DND-41 (cell line): ENCODE measurements around the gene SULT1A1.

Source experiments
- ATAC-seq: fragments of 200-7000 bp; cut with Tn5 transposase; 3 replicates; pipeline ENCODE4 v1.9.1; 2021; ENCODE audit warnings: low read depth; ENCODE audit not compliant: insufficient read depth
- DNase-seq: peaks from one replicate; pipeline ENCODE4 v3.0.0-alpha.2; 2020
- H2AFZ ChIP-seq: 2 replicates; pipeline ENCODE4 v1.6.0; 2012; ENCODE audit warnings: low read depth, low read length
- H3K27ac ChIP-seq: 2 replicates; pipeline ENCODE4 v1.5.1; 2012; ENCODE audit warnings: low read length, inconsistent platforms
- H3K27me3 ChIP-seq: fragments of 200-600 bp; sonication (generic); 2 replicates; pipeline ENCODE4 v1.6.0; 2012; ENCODE audit warnings: low read length, mild to moderate bottlenecking, inconsistent platforms; ENCODE audit not compliant: insufficient read depth, poor library complexity
- H3K36me3 ChIP-seq: 2 replicates; pipeline ENCODE4 v1.5.1; 2012; ENCODE audit warnings: low read length, inconsistent platforms; ENCODE audit not compliant: insufficient read depth
- H3K4me1 ChIP-seq: 2 replicates; pipeline ENCODE4 v1.5.1; 2012; ENCODE audit warnings: mild to moderate bottlenecking, low read length; ENCODE audit not compliant: insufficient read depth
- H3K4me2 ChIP-seq: 2 replicates; pipeline ENCODE4 v1.6.0; 2012; ENCODE audit warnings: mild to moderate bottlenecking, moderate library complexity, low read length, inconsistent platforms; ENCODE audit not compliant: insufficient read depth
- H3K4me3 ChIP-seq, 2 experiments: fragments of 200-600 bp in 1 of 2; shearing (Covaris generic) in 1 of 2; 2 replicates each; pipeline ENCODE4 v1.5.1; 2012 to 2016; ENCODE audit warnings: inconsistent platforms in 2 of 2, low read length in 2 of 2, mild to moderate bottlenecking in 2 of 2, low read depth in 1 of 2, moderate library complexity in 1 of 2
- H3K79me2 ChIP-seq: 2 replicates; pipeline ENCODE4 v1.6.0; 2012; ENCODE audit warnings: low read length, inconsistent platforms; ENCODE audit not compliant: insufficient read depth
- H3K9ac ChIP-seq: 2 replicates; pipeline ENCODE4 v1.6.0; 2012; ENCODE audit warnings: low read depth, mild to moderate bottlenecking, inconsistent platforms, low read length, moderate library complexity
- H3K9me3 ChIP-seq: 2 replicates; pipeline ENCODE4 v1.5.1; 2012; ENCODE audit warnings: low read length, moderate library complexity, mild to moderate bottlenecking, inconsistent platforms; ENCODE audit not compliant: insufficient read depth, severe bottlenecking
- H4K20me1 ChIP-seq: 2 replicates; pipeline ENCODE4 v1.6.0; 2012; ENCODE audit warnings: low read length; ENCODE audit not compliant: insufficient read depth
- CTCF ChIP-seq: IDR thresholded peaks from 2 replicates; pipeline ENCODE4 v1.5.1; 2012; ENCODE audit warnings: borderline replicate concordance, low read length, moderate library complexity, mild to moderate bottlenecking; ENCODE audit not compliant: poor library complexity, severe bottlenecking; ENCODE audit errors: extremely low read depth
- EZH2 ChIP-seq: IDR thresholded peaks from 3 replicates; pipeline ENCODE4 v1.6.1; 2012; ENCODE audit warnings: borderline replicate concordance, low read depth, mild to moderate bottlenecking, moderate library complexity, low read length, inconsistent platforms; ENCODE audit not compliant: severe bottlenecking

The SULT1A1 gene

GRCh38 chr16:28585674-28586073, 24.2 kb downstream of the SULT1A1 start:
- H3K4me1 ChIP-seq = no peaks in the 10 kb centered on the region
- TF ChIP-seq EZH2 = no peak
- TF ChIP-seq CTCF = no peak
- no peaks in the 10 kb centered on the region for H4K20me1 ChIP-seq
- H3K79me2 ChIP-seq = no peaks in the 10 kb centered on the region
- no peak overlapping the region for H3K4me2 ChIP-seq
- ATAC-seq = no peak
- no peaks in the 10 kb centered on the region for H3K27me3 ChIP-seq
- peaks cover 72% of the 10 kb centered on the region for H3K36me3 ChIP-seq
- H3K9ac ChIP-seq = no peak overlapping the region
- no peak overlapping the region for H3K4me3 ChIP-seq
- no peak overlapping the region for H3K27ac ChIP-seq
- no peak for DNase-seq
- no peak overlapping the region for H2AFZ ChIP-seq
- H3K9me3 ChIP-seq = no peaks in the 10 kb centered on the region

- ATAC-seq = no peak
Measured at GRCh38 chr16:28580726-28581315, 29.0 kb downstream of the SULT1A1 start.

GRCh38 chr16:28575446-28576109, 34.3 kb downstream of the SULT1A1 start:
- Histone ChIP-seq H3K9me3 (no peaks in the 10 kb centered on the region), H2AFZ (no peak overlapping the region), H4K20me1 (peaks cover 27% of the 10 kb centered on the region), H3K9ac (no peak overlapping the region), H3K27me3 (no peaks in the 10 kb centered on the region), H3K4me1 (no peaks in the 10 kb centered on the region), H3K27ac (no peak overlapping the region), H3K79me2 (peaks cover 56% of the 10 kb centered on the region), H3K36me3 (peaks cover 10% of the 10 kb centered on the region; the same call in 1 of the 2 replicates), H3K4me2 (no peak overlapping the region), H3K4me3 (no peak overlapping the region)
- TF ChIP-seq EZH2 (no peak), CTCF (no peak)
- DNase-seq (no peak), ATAC-seq (no peak)

More at GRCh38 chr16:28580726-28581315, 29.0 kb downstream of the SULT1A1 start:
- H3K9me3 ChIP-seq = no peaks in the 10 kb centered on the region
- no peak overlapping the region for H3K4me3 ChIP-seq
- DNase-seq = no peak
- peaks cover 16% of the 10 kb centered on the region; the same call in 1 of the 2 replicates for H3K79me2 ChIP-seq
- H3K4me2 ChIP-seq = no peak overlapping the region
- no peak for TF ChIP-seq CTCF
- no peak for TF ChIP-seq EZH2
- no peaks in the 10 kb centered on the region for H3K27me3 ChIP-seq
- H3K27ac ChIP-seq = no peak overlapping the region
- H4K20me1 ChIP-seq = peaks cover under 1% of the 10 kb centered on the region; the same call in 1 of the 2 replicates
- no peaks in the 10 kb centered on the region for H3K4me1 ChIP-seq
- no peak overlapping the region for H2AFZ ChIP-seq
- peaks cover 43% of the 10 kb centered on the region for H3K36me3 ChIP-seq
- no peak overlapping the region for H3K9ac ChIP-seq
